ENCODE results near the gene CD248. TPM values are rescaled to one million over a fixed set of nuclear protein-coding genes. Genes with fewer than 3 reads are reported as not detected.

Gene CD248
- total RNA-seq, 1 donor from 2014 or later = 12.3 TPM

- Histone ChIP-seq H3K4me3 (peak overlapping the region; percentile 79), H3K27me3 (ENCODE audit: low read depth) (no peaks in the 10 kb centered on the region), H3K4me1 (peaks cover 27% of the 10 kb centered on the region), H3K9me3 (replicated peaks) (no peaks in the 10 kb centered on the region), H3K27ac (replicated peaks) (peak overlapping the region; percentile 88), H3K36me3 (peaks cover 41% of the 10 kb centered on the region)
- intact Hi-C loops (cut with micrococcal nuclease) = no loop called here
- TF ChIP-seq CTCF (IDR thresholded peaks at IDR 0.05; ENCODE audit: borderline replicate concordance) = no peak
- DNase-seq = no peak
Observed at GRCh38 chr11:66334605-66335442, 18.0 kb upstream of the CD248 start.

GRCh38 chr11:66333896-66334604, 17.2 kb upstream of the CD248 start:
- TF ChIP-seq CTCF (IDR thresholded peaks at IDR 0.05; ENCODE audit: borderline replicate concordance) = no peak
- DNase-seq = no peak
- Histone ChIP-seq H3K27me3 (ENCODE audit: low read depth) (no peaks in the 10 kb centered on the region), H3K9me3 (replicated peaks) (no peaks in the 10 kb centered on the region), H3K27ac (replicated peaks) (no peak overlapping the region), H3K4me3 (no peak overlapping the region), H3K4me1 (peaks cover 29% of the 10 kb centered on the region), H3K36me3 (peaks cover 33% of the 10 kb centered on the region)
- intact Hi-C loops (cut with micrococcal nuclease) = no loop called here

GRCh38 chr11:66333220-66333877, 16.5 kb upstream of the CD248 start:
- H3K4me1 ChIP-seq = peaks cover 36% of the 10 kb centered on the region
- no peaks in the 10 kb centered on the region for H3K27me3 ChIP-seq (ENCODE audit: low read depth)
- no peaks in the 10 kb centered on the region for H3K9me3 ChIP-seq (replicated peaks)
- H3K4me3 ChIP-seq = no peak overlapping the region
- no peak for DNase-seq
- H3K27ac ChIP-seq (replicated peaks) = no peak overlapping the region
- TF ChIP-seq CTCF (IDR thresholded peaks at IDR 0.05; ENCODE audit: borderline replicate concordance) = no peak
- peaks cover 26% of the 10 kb centered on the region for H3K36me3 ChIP-seq
- intact Hi-C loops (cut with micrococcal nuclease) = no loop called here

- Histone ChIP-seq H3K9me3 (replicated peaks) (no peaks in the 10 kb centered on the region), H3K27ac (replicated peaks) (no peak overlapping the region), H3K4me3 (no peak overlapping the region), H3K4me1 (peaks cover 43% of the 10 kb centered on the region), H3K36me3 (peaks cover 18% of the 10 kb centered on the region), H3K27me3 (ENCODE audit: low read depth) (no peaks in the 10 kb centered on the region)
- no peak for TF ChIP-seq CTCF (IDR thresholded peaks at IDR 0.05; ENCODE audit: borderline replicate concordance)
- DNase-seq = no peak
- intact Hi-C loops (cut with micrococcal nuclease) = no loop called here
Observed at GRCh38 chr11:66332371-66333219, 15.8 kb upstream of the CD248 start.
